HepG2 (cell line): ENCODE measurements around the gene PRR30. TPM values are rescaled to one million over a fixed set of nuclear protein-coding genes. Genes with fewer than 3 reads are reported as not detected.

ENCODE experiments used
- CREBL2 ChIP-seq: sonication (generic); formaldehyde crosslinking; IDR thresholded peaks from 2 replicates; pipeline ENCODE4 v1.8.1; 2023; ENCODE audit warnings: missing genetic modification reagents, mild to moderate bottlenecking, borderline replicate concordance
- DMTF1 ChIP-seq: sonication (generic); formaldehyde crosslinking; IDR thresholded peaks from 2 replicates; pipeline ENCODE4 v1.4.0; 2020; ENCODE audit warnings: mild to moderate bottlenecking, missing genetic modification reagents
- ELK4 ChIP-seq: sonication (generic); formaldehyde crosslinking; IDR thresholded peaks from 2 replicates; pipeline ENCODE4 v1.9.0; 2021; ENCODE audit warnings: missing genetic modification reagents, borderline replicate concordance
- FOXA3 ChIP-seq: IDR thresholded peaks from 2 replicates; pipeline ENCODE4 v1.6.1; 2016; ENCODE audit warnings: missing genetic modification reagents, missing compliant biosample characterization
- HHEX ChIP-seq: IDR thresholded peaks from 2 replicates; pipeline ENCODE4 v1.6.1; 2016; ENCODE audit warnings: control low read depth
- KAT8 ChIP-seq: IDR thresholded peaks from 2 replicates; pipeline ENCODE4 v1.6.1; 2016; ENCODE audit warnings: missing genetic modification reagents, missing compliant biosample characterization
- NFRKB ChIP-seq: fragments of 450-650 bp; IDR thresholded peaks from 2 replicates; pipeline ENCODE4 v1.6.1; 2017
- ONECUT2 ChIP-seq: sonication (generic); formaldehyde crosslinking; IDR thresholded peaks from 2 replicates; pipeline ENCODE4 v1.4.0; 2020; ENCODE audit warnings: missing genetic modification reagents
- SRF ChIP-seq: IDR thresholded peaks from 2 replicates; pipeline ENCODE4 v1.6.1; 2011; ENCODE audit warnings: mild to moderate bottlenecking, low read depth, low read length, moderate library complexity
- SRSF1 ChIP-seq: fragments of 200-400 bp; formaldehyde crosslinking; optimal IDR thresholded peaks from 2 replicates; pipeline ENCODE3; 2017; ENCODE audit warnings: mild to moderate bottlenecking, low read depth, low read length, moderate library complexity
- SRSF4 ChIP-seq: fragments of 200-400 bp; formaldehyde crosslinking; IDR thresholded peaks from one replicate; pipeline ENCODE4 v1.6.1; 2018; ENCODE audit warnings: mild to moderate bottlenecking, low read depth, low read length, moderate library complexity; ENCODE audit not compliant: poor library complexity, severe bottlenecking
- STAT5B ChIP-seq: sonication (generic); formaldehyde crosslinking; IDR thresholded peaks from 2 replicates; pipeline ENCODE4 v1.4.0; 2020; ENCODE audit warnings: missing genetic modification reagents
- TARDBP ChIP-seq: sonication (generic); formaldehyde crosslinking; IDR thresholded peaks from 2 replicates; pipeline ENCODE4 v1.8.0; 2022; ENCODE audit warnings: mild to moderate bottlenecking, missing genetic modification reagents
- TBL1XR1 ChIP-seq: fragments of 150-350 bp; IDR thresholded peaks from 2 replicates; pipeline ENCODE4 v1.6.1; 2014; ENCODE audit warnings: borderline replicate concordance, low read length; ENCODE audit not compliant: partially characterized antibody
- TBX3 ChIP-seq: fragments of 450-650 bp; IDR thresholded peaks from 2 replicates; pipeline ENCODE4 v1.6.1; 2017; ENCODE audit warnings: antibody characterized with exemption, mild to moderate bottlenecking, inconsistent platforms, borderline replicate concordance
- THYN1 ChIP-seq: sonication (generic); formaldehyde crosslinking; IDR thresholded peaks from 2 replicates; pipeline ENCODE4 v1.8.1; 2023; ENCODE audit warnings: low read depth, mild to moderate bottlenecking, moderate library complexity, missing genetic modification reagents, borderline replicate concordance
- XBP1 ChIP-seq: sonication (generic); formaldehyde crosslinking; IDR thresholded peaks from 2 replicates; pipeline ENCODE4 v1.5.0; 2020; ENCODE audit warnings: missing genetic modification reagents
- ZFP36 ChIP-seq: fragments of 150-350 bp; IDR thresholded peaks from 2 replicates; pipeline ENCODE4 v1.6.1; 2018; ENCODE audit warnings: borderline replicate concordance, low read length, low read depth; ENCODE audit not compliant: partially characterized antibody
- ZNF362 ChIP-seq: sonication (generic); formaldehyde crosslinking; IDR thresholded peaks from 2 replicates; pipeline ENCODE4 v1.4.0; 2020; ENCODE audit warnings: missing genetic modification reagents, mild to moderate bottlenecking, borderline replicate concordance
- ZNF597 ChIP-seq: sonication (generic); formaldehyde crosslinking; IDR thresholded peaks from 2 replicates; pipeline ENCODE4 v1.5.0; 2020; ENCODE audit warnings: missing genetic modification reagents
- ZNF619 ChIP-seq: sonication (generic); formaldehyde crosslinking; IDR thresholded peaks from 2 replicates; pipeline ENCODE4 v1.4.0; 2020; ENCODE audit warnings: mild to moderate bottlenecking, missing genetic modification reagents
- ZNF660 ChIP-seq: sonication (generic); formaldehyde crosslinking; IDR thresholded peaks from 2 replicates; pipeline ENCODE4 v1.5.1; 2020; ENCODE audit warnings: mild to moderate bottlenecking, low read depth, missing genetic modification reagents, borderline replicate concordance
- ZNF724P ChIP-seq: sonication (generic); formaldehyde crosslinking; IDR thresholded peaks from 2 replicates; pipeline ENCODE4 v1.8.0; 2022; ENCODE audit warnings: missing genetic modification reagents, borderline replicate concordance
- ZNF788 ChIP-seq: sonication (generic); formaldehyde crosslinking; IDR thresholded peaks from 2 replicates; pipeline ENCODE4 v1.5.0; 2020; ENCODE audit warnings: mild to moderate bottlenecking, missing genetic modification reagents, borderline replicate concordance
- polyA plus RNA-seq, 8 experiments: library from polyadenylated mRNA; depleted of rRNA in 3 of 8; stranded (reverse) in 7 of 8; unstranded in 1 of 8; fragments of >200 nt; fragmentation: Illumina TruSeq in 4 of 8; extraction: Trizol in 4 of 8; gene quantifications; 2 replicates each; pipeline versions ENCODE4 v1.2.1 to v1.2.3, GENCODE V29; 2011 to 2016; ENCODE audit warnings: low read depth in 4 of 8, missing spikeins in 1 of 8, mixed read lengths in 1 of 8; ENCODE audit not compliant: insufficient read depth in 1 of 8
- total RNA-seq, 5 experiments: library from RNA; depleted of rRNA; stranded (reverse); fragments of >200 nt; fragmentation: Illumina TruSeq; extraction: Trizol; gene quantifications; 2 replicates each; pipeline ENCODE4 v1.2.3, GENCODE V29; 2016; ENCODE audit warnings: low read depth in 1 of 5

PRR30 gene
- total and polyA plus RNA-seq, 2 of the 13 experiments (the other 11 are each of a cell fraction or from before 2014, with no cell fraction given), result not detected

- TF ChIP-seq ZNF362 (CRISPR knock-in tag), result no peak
- TF ChIP-seq STAT5B (CRISPR knock-in tag), result 0 out of 2 replicates have a peak, but pooled peaks have one; percentile 4
- no peak for TF ChIP-seq TBL1XR1
- 0 out of 2 replicates have a peak, but pooled peaks have one; percentile 34 for TF ChIP-seq XBP1
- TF ChIP-seq SRSF1, result peak; percentile 53
- TF ChIP-seq ZNF597 (CRISPR knock-in tag), result no peak
- TF ChIP-seq DMTF1 (CRISPR knock-in tag), result 0 out of 2 replicates have a peak, but pooled peaks have one; percentile 27
- no peak for TF ChIP-seq ZNF660 (CRISPR knock-in tag)
- no peak for TF ChIP-seq NFRKB
- no peak for TF ChIP-seq ZNF788 (CRISPR knock-in tag)
- TF ChIP-seq SRSF4, result no peak
- TF ChIP-seq TBX3, result no peak
- no peak; the same call in 1 of the 2 replicates for TF ChIP-seq CREBL2
- TF ChIP-seq TARDBP (CRISPR knock-in tag), result no peak; the same call in 1 of the 2 replicates
- no peak for TF ChIP-seq ELK4 (CRISPR knock-in tag)
- TF ChIP-seq ZFP36, result no peak
- no peak for TF ChIP-seq ONECUT2 (CRISPR knock-in tag)
- no peak for TF ChIP-seq SRF
- no peak for TF ChIP-seq HHEX (CRISPR knock-in tag)
- no peak; the same call in 1 of the 2 replicates for TF ChIP-seq THYN1 (CRISPR knock-in tag)
- TF ChIP-seq KAT8, result no peak; the same call in none of the 2 replicates
- TF ChIP-seq ZNF619 (CRISPR knock-in tag), result 0 out of 2 replicates have a peak, but pooled peaks have one; percentile 69
- no peak for TF ChIP-seq FOXA3 (CRISPR knock-in tag)
- no peak for TF ChIP-seq ZNF724P
Measured at GRCh38 chr2:27133905-27134780, 5.1 kb downstream of the PRR30 start, which contains the start of gene PREB (continued).
